Liver (tissue), 3 donors: Measurements from ENCODE around the gene CCDC33.

ENCODE experiments used
- FOXA1 ChIP-seq: IDR thresholded peaks from 2 replicates; pipeline ENCODE4 v1.6.1; 2016; ENCODE audit warnings: antibody characterized with exemption
- JUND ChIP-seq, 2 donors: IDR thresholded peaks; 2 replicates each; pipeline ENCODE4 v1.6.1; 2016; ENCODE audit warnings: antibody characterized with exemption in 2 of 2
- RAD21 ChIP-seq, 2 donors: IDR thresholded peaks; 2 replicates each; pipeline ENCODE4 v1.6.1; 2016; ENCODE audit warnings: antibody characterized with exemption in 2 of 2, mild to moderate bottlenecking in 2 of 2
- SP1 ChIP-seq: IDR thresholded peaks from 2 replicates; pipeline ENCODE4 v1.6.1; 2018; ENCODE audit warnings: antibody characterized with exemption, mild to moderate bottlenecking
- TAF1 ChIP-seq: conservative IDR thresholded peaks from 2 replicates; pipeline ENCODE4 v1.6.1; 2016; ENCODE audit warnings: antibody characterized with exemption, mild to moderate bottlenecking
- YY1 ChIP-seq: IDR thresholded peaks from 2 replicates; pipeline ENCODE4 v1.6.1; 2016; ENCODE audit warnings: antibody characterized with exemption, mild to moderate bottlenecking
- TF ChIP-seq, protein P1 (sequence below): fragments of 150-350 bp; IDR thresholded peaks from 2 replicates; pipeline ENCODE4 v1.5.1; 2017; ENCODE audit warnings: improper control_type of control experiment, low read depth, low read length; ENCODE audit not compliant: missing input control
- TF ChIP-seq, protein P2 (sequence below): IDR thresholded peaks from 2 replicates; pipeline ENCODE4 v1.6.1; 2016; ENCODE audit warnings: antibody characterized with exemption
- TF ChIP-seq, protein P3 (sequence below): IDR thresholded peaks from 2 replicates; pipeline ENCODE4 v1.6.1; 2016; ENCODE audit warnings: antibody characterized with exemption
- donor health status: healthy.
- donor health status: healthy.

DNA sequence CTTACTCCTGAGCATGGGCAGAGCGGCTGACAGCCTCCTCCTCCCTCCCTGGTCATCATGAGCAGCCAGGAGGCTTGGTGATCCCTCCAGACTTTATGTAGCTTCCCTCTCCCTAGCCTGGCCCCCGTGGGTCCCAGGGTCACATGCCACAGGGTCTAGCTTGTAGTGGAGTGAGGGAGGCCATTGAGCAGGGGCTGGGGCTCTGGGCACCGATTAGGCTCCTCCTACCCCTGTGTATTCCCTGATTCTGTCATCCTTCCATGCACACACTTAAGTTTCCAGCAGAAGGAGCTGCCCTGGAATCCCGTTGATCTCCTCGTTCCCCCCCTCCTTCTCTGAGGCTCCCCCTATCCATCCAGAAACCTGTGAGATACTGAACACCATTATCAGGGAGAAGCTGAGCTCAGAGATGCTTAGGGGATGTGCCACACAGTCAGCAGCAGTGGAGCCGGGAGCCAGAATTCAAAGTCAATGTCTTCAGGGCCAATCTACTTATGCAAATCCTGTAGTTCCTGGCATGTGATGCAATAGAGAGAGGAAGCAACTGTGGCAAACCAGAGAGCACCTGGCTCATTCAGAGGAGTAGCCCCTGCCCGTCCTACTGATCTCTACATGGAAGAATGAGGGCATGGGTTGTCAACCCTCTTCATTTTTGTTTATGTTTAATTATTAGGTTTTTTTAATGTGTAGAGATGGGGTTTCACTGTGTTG, 17.2 kb downstream of the CCDC33 start:
- TF ChIP-seq TAF1 (no peak), RAD21 (IDR thresholded peaks at IDR 0.05) (no peak), FOXA1 (no peak), SP1 (no peak), JUND (IDR thresholded peaks at IDR 0.05) (no peak), YY1 (no peak)
- TF ChIP-seq, protein P1, sequence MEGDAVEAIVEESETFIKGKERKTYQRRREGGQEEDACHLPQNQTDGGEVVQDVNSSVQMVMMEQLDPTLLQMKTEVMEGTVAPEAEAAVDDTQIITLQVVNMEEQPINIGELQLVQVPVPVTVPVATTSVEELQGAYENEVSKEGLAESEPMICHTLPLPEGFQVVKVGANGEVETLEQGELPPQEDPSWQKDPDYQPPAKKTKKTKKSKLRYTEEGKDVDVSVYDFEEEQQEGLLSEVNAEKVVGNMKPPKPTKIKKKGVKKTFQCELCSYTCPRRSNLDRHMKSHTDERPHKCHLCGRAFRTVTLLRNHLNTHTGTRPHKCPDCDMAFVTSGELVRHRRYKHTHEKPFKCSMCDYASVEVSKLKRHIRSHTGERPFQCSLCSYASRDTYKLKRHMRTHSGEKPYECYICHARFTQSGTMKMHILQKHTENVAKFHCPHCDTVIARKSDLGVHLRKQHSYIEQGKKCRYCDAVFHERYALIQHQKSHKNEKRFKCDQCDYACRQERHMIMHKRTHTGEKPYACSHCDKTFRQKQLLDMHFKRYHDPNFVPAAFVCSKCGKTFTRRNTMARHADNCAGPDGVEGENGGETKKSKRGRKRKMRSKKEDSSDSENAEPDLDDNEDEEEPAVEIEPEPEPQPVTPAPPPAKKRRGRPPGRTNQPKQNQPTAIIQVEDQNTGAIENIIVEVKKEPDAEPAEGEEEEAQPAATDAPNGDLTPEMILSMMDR = no peak
- TF ChIP-seq, protein P2, sequence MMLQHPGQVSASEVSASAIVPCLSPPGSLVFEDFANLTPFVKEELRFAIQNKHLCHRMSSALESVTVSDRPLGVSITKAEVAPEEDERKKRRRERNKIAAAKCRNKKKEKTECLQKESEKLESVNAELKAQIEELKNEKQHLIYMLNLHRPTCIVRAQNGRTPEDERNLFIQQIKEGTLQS = no peak
- TF ChIP-seq, protein P3, sequence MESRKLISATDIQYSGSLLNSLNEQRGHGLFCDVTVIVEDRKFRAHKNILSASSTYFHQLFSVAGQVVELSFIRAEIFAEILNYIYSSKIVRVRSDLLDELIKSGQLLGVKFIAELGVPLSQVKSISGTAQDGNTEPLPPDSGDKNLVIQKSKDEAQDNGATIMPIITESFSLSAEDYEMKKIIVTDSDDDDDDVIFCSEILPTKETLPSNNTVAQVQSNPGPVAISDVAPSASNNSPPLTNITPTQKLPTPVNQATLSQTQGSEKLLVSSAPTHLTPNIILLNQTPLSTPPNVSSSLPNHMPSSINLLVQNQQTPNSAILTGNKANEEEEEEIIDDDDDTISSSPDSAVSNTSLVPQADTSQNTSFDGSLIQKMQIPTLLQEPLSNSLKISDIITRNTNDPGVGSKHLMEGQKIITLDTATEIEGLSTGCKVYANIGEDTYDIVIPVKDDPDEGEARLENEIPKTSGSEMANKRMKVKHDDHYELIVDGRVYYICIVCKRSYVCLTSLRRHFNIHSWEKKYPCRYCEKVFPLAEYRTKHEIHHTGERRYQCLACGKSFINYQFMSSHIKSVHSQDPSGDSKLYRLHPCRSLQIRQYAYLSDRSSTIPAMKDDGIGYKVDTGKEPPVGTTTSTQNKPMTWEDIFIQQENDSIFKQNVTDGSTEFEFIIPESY = no peak
